HCT116 (cell line): ENCODE data around the gene CABS1. TPM values are rescaled to one million over a fixed set of nuclear protein-coding genes. Genes with fewer than 3 reads are reported as not detected.

Experiments
- ATAC-seq: fragments of 200-7000 bp; cut with Tn5 transposase; 2 replicates; pipeline ENCODE4 v1.9.1; 2020; ENCODE audit warnings: mild to moderate bottlenecking, moderate library complexity
- BruUV-seq: library from RNA; stranded (reverse); fragments of 400-500 nt; replicated peaks from 2 replicates; lab custom pipeline; 2021; lab: Mats Ljungman, UMichigan
- CTCF ChIA-PET: fragments of 300-600 bp; sonication (Branson Sonifier 250); formaldehyde crosslinking; loops from one replicate; lab custom pipeline; 2021; ENCODE audit warnings: antibody characterized with exemption; lab: Charles Lee
- POLR2A ChIA-PET: fragments of 300-600, 350-600 bp; sonication (Branson Sonifier 250); formaldehyde crosslinking; loops from one replicate; lab custom pipeline; 2021; ENCODE audit warnings: antibody characterized with exemption; lab: Charles Lee
- RAD21 ChIA-PET, 2 experiments: fragments of 300-600 bp; sonication (Branson Sonifier 250); formaldehyde crosslinking; loops; one replicate each; lab custom pipeline; 2023; ENCODE audit warnings: low total read pairs in 2 of 2; ENCODE audit not compliant: uncharacterized antibody in 2 of 2, unreplicated experiment in 2 of 2, low non-redundant PET in 1 of 2; lab: Charles Lee
- DNase-seq: peaks from one replicate; pipeline ENCODE4 v3.0.0-alpha.2; 2010; ENCODE audit warnings: low read depth, low spot score
- H2AFZ ChIP-seq: fragments of 200-600 bp; shearing (Covaris generic), sonication (generic); 2 replicates; pipeline ENCODE4 v1.6.1; 2017; ENCODE audit warnings: low read depth, mixed run types, mixed read lengths, antibody characterized with exemption, low read length; ENCODE audit not compliant: poor library complexity, severe bottlenecking
- H3K27ac ChIP-seq: 2 replicates; pipeline ENCODE4 v1.5.1; 2012; ENCODE audit warnings: low read depth, low read length
- H3K27me3 ChIP-seq: fragments of 200-600 bp; sonication (generic); 2 replicates; pipeline ENCODE4 v1.6.1; 2016; ENCODE audit warnings: mixed run types, low read length, mixed read lengths; ENCODE audit not compliant: insufficient read depth
- H3K36me3 ChIP-seq, 2 experiments: fragments of 200-500 bp in 1 of 2; fragments of 200-600 bp in 1 of 2; sonication (Bioruptor generic) in 1 of 2; sonication (generic) in 1 of 2; 2 replicates each; pipeline versions ENCODE4 v1.5.1 to v1.6.1; 2014 to 2016; ENCODE audit warnings: low read length in 2 of 2, inconsistent platforms in 1 of 2, mixed read lengths in 1 of 2, mixed run types in 1 of 2; ENCODE audit not compliant: insufficient read depth in 2 of 2, control insufficient read depth in 1 of 2
- H3K4me1 ChIP-seq, 2 experiments: fragments of 200-600 bp in 1 of 2; sonication (generic) in 1 of 2; 2 replicates each; pipeline versions ENCODE4 v1.5.1 to v1.6.1; 2012 to 2017; ENCODE audit warnings: low read length in 2 of 2, inconsistent platforms in 1 of 2, mild to moderate bottlenecking in 1 of 2, mixed read lengths in 1 of 2, mixed run types in 1 of 2, moderate library complexity in 1 of 2; ENCODE audit not compliant: insufficient read depth in 2 of 2, control insufficient read depth in 1 of 2
- H3K4me2 ChIP-seq: fragments of 200-600 bp; sonication (generic); 2 replicates; pipeline ENCODE4 v1.6.1; 2017; ENCODE audit warnings: mixed run types, low read length, mixed read lengths
- H3K4me3 ChIP-seq, 2 experiments: fragments of 200-600 bp in 1 of 2; sonication (generic) in 1 of 2; replicated peaks in 1 of 2; 2 replicates each; pipeline ENCODE4 v1.5.1; 2011 to 2016; ENCODE audit warnings: low read length in 2 of 2, control low read depth in 1 of 2, low read depth in 1 of 2, mild to moderate bottlenecking in 1 of 2, mixed read lengths in 1 of 2, mixed run types in 1 of 2
- H3K79me2 ChIP-seq: fragments of 200-600 bp; sonication (generic); 2 replicates; pipeline ENCODE4 v1.6.1; 2017; ENCODE audit warnings: mild to moderate bottlenecking, mixed run types, low read length, moderate library complexity, mixed read lengths; ENCODE audit not compliant: insufficient read depth
- H3K9ac ChIP-seq: fragments of 200-600 bp; sonication (generic); 2 replicates; pipeline ENCODE4 v1.6.1; 2016; ENCODE audit warnings: low read length, mixed read lengths
- H3K9me2 ChIP-seq: fragments of 200-600 bp; sonication (generic), shearing (Covaris generic); 2 replicates; pipeline ENCODE4 v1.6.1; 2017; ENCODE audit warnings: mixed run types, mild to moderate bottlenecking, moderate library complexity; ENCODE audit not compliant: insufficient read depth
- H3K9me3 ChIP-seq, 2 experiments: fragments of 200-500 bp in 1 of 2; fragments of 200-600 bp in 1 of 2; sonication (Bioruptor generic) in 1 of 2; sonication (generic) in 1 of 2; 2 replicates each; pipeline ENCODE4 v1.6.1; 2014 to 2017; ENCODE audit warnings: low read length in 2 of 2, mixed read lengths in 2 of 2, inconsistent platforms in 1 of 2, low read depth in 1 of 2, mild to moderate bottlenecking in 1 of 2, mixed run types in 1 of 2, moderate library complexity in 1 of 2; ENCODE audit not compliant: control insufficient read depth in 1 of 2, insufficient read depth in 1 of 2
- H4K20me1 ChIP-seq: fragments of 200-600 bp; sonication (generic), shearing (Covaris generic); 2 replicates; pipeline ENCODE4 v1.6.1; 2017; ENCODE audit warnings: mixed run types, mild to moderate bottlenecking, moderate library complexity; ENCODE audit not compliant: insufficient read depth
- CEBPB ChIP-seq: IDR thresholded peaks from 2 replicates; pipeline ENCODE4 v1.6.1; 2012; ENCODE audit warnings: low read depth
- EGR1 ChIP-seq: IDR thresholded peaks from 2 replicates; pipeline ENCODE4 v1.6.1; 2012; ENCODE audit warnings: low read depth
- ELF1 ChIP-seq: IDR thresholded peaks from 2 replicates; pipeline ENCODE4 v1.6.1; 2012; ENCODE audit warnings: low read depth, borderline replicate concordance
- EZH2 ChIP-seq: fragments of 200-600 bp; sonication (generic); IDR thresholded peaks from 2 replicates; pipeline ENCODE4 v1.6.1; 2017; ENCODE audit warnings: antibody characterized with exemption, mixed run types
- EZH2phosphoT487 ChIP-seq: fragments of 200-600 bp; IDR thresholded peaks from 2 replicates; pipeline ENCODE4 v1.6.1; 2018; ENCODE audit warnings: antibody characterized with exemption, borderline replicate concordance
- FOSL1 ChIP-seq: IDR thresholded peaks from 2 replicates; pipeline ENCODE4 v1.6.1; 2012; ENCODE audit warnings: low read depth
- POLR2A ChIP-seq: IDR thresholded peaks from 2 replicates; pipeline ENCODE4 v1.7.0; 2011; ENCODE audit warnings: borderline replicate concordance; ENCODE audit not compliant: insufficient read depth, insufficient read length; ENCODE audit errors: extremely low read depth
- POLR2AphosphoS5 ChIP-seq: IDR thresholded peaks from 2 replicates; pipeline ENCODE4 v1.6.1; 2011; ENCODE audit warnings: mild to moderate bottlenecking, low read depth, low read length, moderate library complexity
- SP1 ChIP-seq: IDR thresholded peaks from 2 replicates; pipeline ENCODE4 v1.6.1; 2012; ENCODE audit warnings: low read depth
- SRF ChIP-seq: IDR thresholded peaks from 2 replicates; pipeline ENCODE4 v1.6.1; 2012; ENCODE audit warnings: low read depth
- TCF7L2 ChIP-seq: IDR thresholded peaks from 2 replicates; pipeline ENCODE4 v1.7.0; 2011; ENCODE audit warnings: borderline replicate concordance, inconsistent platforms; ENCODE audit not compliant: insufficient read depth, insufficient read length; ENCODE audit errors: extremely low read depth
- YY1 ChIP-seq: IDR thresholded peaks from 2 replicates; pipeline ENCODE4 v1.6.1; 2011; ENCODE audit warnings: low read length, low read depth, moderate library complexity, mild to moderate bottlenecking; ENCODE audit not compliant: insufficient replicate concordance; ENCODE audit errors: extremely low read depth
- ZFX ChIP-seq: fragments of 450-650 bp; IDR thresholded peaks from 2 replicates; pipeline ENCODE4 v1.6.1; 2017
- ZNF274 ChIP-seq: fragments of 200-500 bp; sonication (Bioruptor generic); IDR thresholded peaks from 2 replicates; pipeline ENCODE4 v1.6.1; 2014; ENCODE audit warnings: mild to moderate bottlenecking, low read depth, low read length, inconsistent platforms
- intact Hi-C: fragments of 100-400 bp; cut with micrococcal nuclease; formaldehyde crosslinking; loops from 2 replicates; pipeline ENCODE4 v1.10.0; 2022
- total RNA-seq: library from RNA; stranded (reverse); gene quantifications from one replicate; pipeline ENCODE4 v1.2.1, GENCODE V29; 2021; ENCODE audit not compliant: unreplicated experiment
- TF ChIP-seq, protein P1 (sequence below): IDR thresholded peaks from 2 replicates; pipeline ENCODE4 v1.6.1; 2012; ENCODE audit warnings: low read depth
- TF ChIP-seq, protein P2 (sequence below), 3 experiments: fragments of 200-600 bp in 1 of 3; sonication (generic) in 1 of 3; IDR thresholded peaks in 2 of 3; conservative IDR thresholded peaks in 1 of 3; 2 replicates each; pipeline ENCODE4 v1.5.1; 2012 to 2017; ENCODE audit warnings: low read depth in 2 of 3, low read length in 2 of 3, antibody characterized with exemption in 1 of 3, borderline replicate concordance in 1 of 3, control low read depth in 1 of 3, mild to moderate bottlenecking in 1 of 3, mixed read lengths in 1 of 3, mixed run types in 1 of 3, moderate library complexity in 1 of 3; ENCODE audit not compliant: insufficient read depth in 1 of 3
- TF ChIP-seq, protein P3 (sequence below): IDR thresholded peaks from 2 replicates; pipeline ENCODE4 v1.6.1; 2012
- TF ChIP-seq, protein P4 (sequence below): IDR thresholded peaks from 2 replicates; pipeline ENCODE4 v1.6.1; 2011; ENCODE audit warnings: mild to moderate bottlenecking, low read length, moderate library complexity; ENCODE audit not compliant: insufficient replicate concordance; ENCODE audit errors: extremely low read depth

Gene CABS1
- total RNA-seq, 1 experiment from 2014 or later: not detected

DNA sequence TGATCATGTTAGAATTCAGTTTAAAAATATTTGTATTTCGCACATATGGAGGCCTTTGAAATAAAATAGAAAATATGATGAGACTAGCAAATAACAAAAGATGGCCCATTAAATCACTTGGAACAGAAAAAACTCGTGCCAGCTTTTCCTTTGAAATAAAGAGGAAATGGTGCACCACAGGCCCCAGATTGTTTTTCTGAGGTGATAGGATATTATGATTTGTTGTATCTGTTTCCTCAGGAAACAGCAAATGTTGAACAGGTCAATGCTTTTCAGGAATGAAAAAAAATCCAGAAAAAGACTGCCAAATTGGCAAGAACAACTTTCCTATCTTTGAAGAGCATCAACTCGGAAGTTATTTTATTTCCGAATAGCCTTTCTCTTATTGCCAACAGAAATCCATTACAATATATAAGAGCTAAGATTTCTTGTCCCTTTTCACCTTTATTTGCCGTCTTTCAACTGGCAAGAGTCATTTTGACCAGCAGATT lies 48.0 kb downstream of the CABS1 start, which contains the start of gene SMR3B:
SMR3B (plus strand) TSS at position 441 of the 491 bp plus-strand sequence. CDS start 1,380 bp downstream, outside the sequence.
- H3K9ac ChIP-seq: no peak within 1 kb of the TSS
- H4K20me1 ChIP-seq: no peaks in the 10 kb centered on the region
- no peak within 1 kb of the TSS for H2AFZ ChIP-seq
- no peak for DNase-seq
- no peaks in the 10 kb centered on the region for H3K36me3 ChIP-seq
- CTCF ChIA-PET: no interaction called here
- no peaks in the 10 kb centered on the region for H3K79me2 ChIP-seq
- H3K4me1 ChIP-seq: no peaks in the 10 kb centered on the region
- H3K4me3 ChIP-seq: no peak within 1 kb of the TSS
- ATAC-seq: no peak
- no peaks in the 10 kb centered on the region for H3K27me3 ChIP-seq
- POLR2A ChIA-PET: no interaction called here
- TF ChIP-seq, protein P1, sequence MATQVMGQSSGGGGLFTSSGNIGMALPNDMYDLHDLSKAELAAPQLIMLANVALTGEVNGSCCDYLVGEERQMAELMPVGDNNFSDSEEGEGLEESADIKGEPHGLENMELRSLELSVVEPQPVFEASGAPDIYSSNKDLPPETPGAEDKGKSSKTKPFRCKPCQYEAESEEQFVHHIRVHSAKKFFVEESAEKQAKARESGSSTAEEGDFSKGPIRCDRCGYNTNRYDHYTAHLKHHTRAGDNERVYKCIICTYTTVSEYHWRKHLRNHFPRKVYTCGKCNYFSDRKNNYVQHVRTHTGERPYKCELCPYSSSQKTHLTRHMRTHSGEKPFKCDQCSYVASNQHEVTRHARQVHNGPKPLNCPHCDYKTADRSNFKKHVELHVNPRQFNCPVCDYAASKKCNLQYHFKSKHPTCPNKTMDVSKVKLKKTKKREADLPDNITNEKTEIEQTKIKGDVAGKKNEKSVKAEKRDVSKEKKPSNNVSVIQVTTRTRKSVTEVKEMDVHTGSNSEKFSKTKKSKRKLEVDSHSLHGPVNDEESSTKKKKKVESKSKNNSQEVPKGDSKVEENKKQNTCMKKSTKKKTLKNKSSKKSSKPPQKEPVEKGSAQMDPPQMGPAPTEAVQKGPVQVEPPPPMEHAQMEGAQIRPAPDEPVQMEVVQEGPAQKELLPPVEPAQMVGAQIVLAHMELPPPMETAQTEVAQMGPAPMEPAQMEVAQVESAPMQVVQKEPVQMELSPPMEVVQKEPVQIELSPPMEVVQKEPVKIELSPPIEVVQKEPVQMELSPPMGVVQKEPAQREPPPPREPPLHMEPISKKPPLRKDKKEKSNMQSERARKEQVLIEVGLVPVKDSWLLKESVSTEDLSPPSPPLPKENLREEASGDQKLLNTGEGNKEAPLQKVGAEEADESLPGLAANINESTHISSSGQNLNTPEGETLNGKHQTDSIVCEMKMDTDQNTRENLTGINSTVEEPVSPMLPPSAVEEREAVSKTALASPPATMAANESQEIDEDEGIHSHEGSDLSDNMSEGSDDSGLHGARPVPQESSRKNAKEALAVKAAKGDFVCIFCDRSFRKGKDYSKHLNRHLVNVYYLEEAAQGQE: no peak
- TF ChIP-seq SP1 (no peak), POLR2A (no peak), EZH2 (no peak), EZH2phosphoT487 (no peak), ZNF274 (no peak), ZFX (no peak), SRF (no peak), EGR1 (no peak), POLR2AphosphoS5 (no peak), CEBPB (no peak), ELF1 (no peak), TCF7L2 (no peak), YY1 (no peak), FOSL1 (no peak)
- TF ChIP-seq, protein P2, sequence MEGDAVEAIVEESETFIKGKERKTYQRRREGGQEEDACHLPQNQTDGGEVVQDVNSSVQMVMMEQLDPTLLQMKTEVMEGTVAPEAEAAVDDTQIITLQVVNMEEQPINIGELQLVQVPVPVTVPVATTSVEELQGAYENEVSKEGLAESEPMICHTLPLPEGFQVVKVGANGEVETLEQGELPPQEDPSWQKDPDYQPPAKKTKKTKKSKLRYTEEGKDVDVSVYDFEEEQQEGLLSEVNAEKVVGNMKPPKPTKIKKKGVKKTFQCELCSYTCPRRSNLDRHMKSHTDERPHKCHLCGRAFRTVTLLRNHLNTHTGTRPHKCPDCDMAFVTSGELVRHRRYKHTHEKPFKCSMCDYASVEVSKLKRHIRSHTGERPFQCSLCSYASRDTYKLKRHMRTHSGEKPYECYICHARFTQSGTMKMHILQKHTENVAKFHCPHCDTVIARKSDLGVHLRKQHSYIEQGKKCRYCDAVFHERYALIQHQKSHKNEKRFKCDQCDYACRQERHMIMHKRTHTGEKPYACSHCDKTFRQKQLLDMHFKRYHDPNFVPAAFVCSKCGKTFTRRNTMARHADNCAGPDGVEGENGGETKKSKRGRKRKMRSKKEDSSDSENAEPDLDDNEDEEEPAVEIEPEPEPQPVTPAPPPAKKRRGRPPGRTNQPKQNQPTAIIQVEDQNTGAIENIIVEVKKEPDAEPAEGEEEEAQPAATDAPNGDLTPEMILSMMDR (IDR thresholded peaks at IDR 0.05 in 2 of 3, conservative IDR thresholded peaks at IDR 0.05 in 1 of 3; ENCODE audit: borderline replicate concordance in 1 of 3, insufficient read depth in 1 of 3, low read depth in 2 of 3, low read length in 2 of 3): no peak
- TF ChIP-seq, protein P3, sequence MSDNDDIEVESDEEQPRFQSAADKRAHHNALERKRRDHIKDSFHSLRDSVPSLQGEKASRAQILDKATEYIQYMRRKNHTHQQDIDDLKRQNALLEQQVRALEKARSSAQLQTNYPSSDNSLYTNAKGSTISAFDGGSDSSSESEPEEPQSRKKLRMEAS: no peak
- TF ChIP-seq, protein P4, sequence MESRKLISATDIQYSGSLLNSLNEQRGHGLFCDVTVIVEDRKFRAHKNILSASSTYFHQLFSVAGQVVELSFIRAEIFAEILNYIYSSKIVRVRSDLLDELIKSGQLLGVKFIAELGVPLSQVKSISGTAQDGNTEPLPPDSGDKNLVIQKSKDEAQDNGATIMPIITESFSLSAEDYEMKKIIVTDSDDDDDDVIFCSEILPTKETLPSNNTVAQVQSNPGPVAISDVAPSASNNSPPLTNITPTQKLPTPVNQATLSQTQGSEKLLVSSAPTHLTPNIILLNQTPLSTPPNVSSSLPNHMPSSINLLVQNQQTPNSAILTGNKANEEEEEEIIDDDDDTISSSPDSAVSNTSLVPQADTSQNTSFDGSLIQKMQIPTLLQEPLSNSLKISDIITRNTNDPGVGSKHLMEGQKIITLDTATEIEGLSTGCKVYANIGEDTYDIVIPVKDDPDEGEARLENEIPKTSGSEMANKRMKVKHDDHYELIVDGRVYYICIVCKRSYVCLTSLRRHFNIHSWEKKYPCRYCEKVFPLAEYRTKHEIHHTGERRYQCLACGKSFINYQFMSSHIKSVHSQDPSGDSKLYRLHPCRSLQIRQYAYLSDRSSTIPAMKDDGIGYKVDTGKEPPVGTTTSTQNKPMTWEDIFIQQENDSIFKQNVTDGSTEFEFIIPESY: no peak
- no TSS peak for BruUV-seq
- no peaks in the 10 kb centered on the region for H3K9me2 ChIP-seq
- H3K4me2 ChIP-seq: no peak within 1 kb of the TSS
- RAD21 ChIA-PET: no interaction called here
- intact Hi-C loops: no loop called here
- H3K27ac ChIP-seq: no peak within 1 kb of the TSS
- no peaks in the 10 kb centered on the region for H3K9me3 ChIP-seq
